WI38 (cell line): ENCODE results near the gene PDZK1IP1.

Source experiments
- H3K4me3 ChIP-seq: 2 replicates; pipeline ENCODE4 v1.5.1; 2011; ENCODE audit warnings: low read depth, mild to moderate bottlenecking, control low read depth, low read length
- CTCF ChIP-seq: IDR thresholded peaks from 2 replicates; pipeline ENCODE4 v1.5.1; 2012; ENCODE audit warnings: low read depth, mild to moderate bottlenecking, control low read depth, low read length

PDZK1IP1 gene

GRCh38 chr1:47189844-47190508 lies at the start of gene PDZK1IP1:
PDZK1IP1 (minus strand) TSS chr1:47190036; CDS start chr1:47189932, 104 bp downstream.
- no peak within 1 kb of the TSS for H3K4me3 ChIP-seq
- no peak for TF ChIP-seq CTCF

- no peak overlapping the region for H3K4me3 ChIP-seq
- TF ChIP-seq CTCF, result no peak
Observed at GRCh38 chr1:47238935-47239592, 49.2 kb upstream of the PDZK1IP1 start.

- no peak overlapping the region for H3K4me3 ChIP-seq
- TF ChIP-seq CTCF, result no peak
Observed at GRCh38 chr1:47235806-47236205, 46.0 kb upstream of the PDZK1IP1 start.

- no peak for TF ChIP-seq CTCF
- no peak overlapping the region for H3K4me3 ChIP-seq
Observed at GRCh38 chr1:47235241-47235681, 45.4 kb upstream of the PDZK1IP1 start.

- TF ChIP-seq CTCF, result no peak
- no peak overlapping the region for H3K4me3 ChIP-seq
Observed at GRCh38 chr1:47233186-47233585, 43.4 kb upstream of the PDZK1IP1 start.

- TF ChIP-seq CTCF, result no peak
- H3K4me3 ChIP-seq, result no peak within 1 kb of the TSS
Observed at GRCh38 chr1:47232187-47232874, 42.5 kb upstream of the PDZK1IP1 start, which contains the start of gene TAL1. TAL1 (minus strand) TSS chr1:47232225; CDS start chr1:47225888, 6,337 bp downstream.
